WTC11 (cell line): ENCODE data around the gene NDUFS7. TPM values are rescaled to one million over a fixed set of nuclear protein-coding genes. Genes with fewer than 3 reads are reported as not detected.

ENCODE experiments used
- ATAC-seq: fragments of 200-7000 bp; cut with Tn5 transposase; 2 replicates; pipeline ENCODE4 v1.10.0; 2021; ENCODE audit warnings: mild to moderate bottlenecking, moderate library complexity
- CTCF ChIA-PET: fragments of 300-600 bp; sonication (Branson Sonifier 250); formaldehyde crosslinking; loops from one replicate; lab custom pipeline; 2021; ENCODE audit warnings: antibody characterized with exemption; lab: Charles Lee
- POLR2A ChIA-PET: fragments of 350-600 bp; sonication (Branson Sonifier 250); formaldehyde crosslinking; loops from one replicate; lab custom pipeline; 2021; ENCODE audit warnings: antibody characterized with exemption; lab: Charles Lee
- DNase-seq: peaks from one replicate; pipeline ENCODE4 v3.0.0; 2021; ENCODE audit warnings: low spot score
- H3K27ac Mint-ChIP-seq: 2 replicates; pipeline ENCODE4 v1.8.0; 2021; ENCODE audit warnings: mixed read lengths
- H3K27me3 Mint-ChIP-seq: 2 replicates; pipeline ENCODE4 v1.8.0; 2021; ENCODE audit warnings: low read depth, mild to moderate bottlenecking, moderate library complexity, mixed read lengths
- H3K36me3 Mint-ChIP-seq: 2 replicates; pipeline ENCODE4 v1.8.0; 2021; ENCODE audit warnings: mixed read lengths
- H3K4me1 Mint-ChIP-seq: 2 replicates; pipeline ENCODE4 v1.8.0; 2022; ENCODE audit warnings: mixed read lengths
- H3K4me3 Mint-ChIP-seq: 2 replicates; pipeline ENCODE4 v1.8.0; 2021; ENCODE audit warnings: mild to moderate bottlenecking, moderate library complexity, mixed read lengths
- H3K9me3 Mint-ChIP-seq: 2 replicates; pipeline ENCODE4 v1.8.0; 2021; ENCODE audit warnings: mixed read lengths
- CREB1 ChIP-seq: sonication (generic); formaldehyde crosslinking; IDR thresholded peaks from 2 replicates; pipeline ENCODE4 v1.8.0; 2023; ENCODE audit warnings: mild to moderate bottlenecking, missing genetic modification reagents
- EMX1 ChIP-seq: fragments of 250-450 bp; sonication (Bioruptor Pico); IDR thresholded peaks from 2 replicates; pipeline ENCODE4 v1.8.0; 2021; ENCODE audit warnings: mild to moderate bottlenecking
- ESRRA ChIP-seq: sonication (generic); formaldehyde crosslinking; IDR thresholded peaks from 2 replicates; pipeline ENCODE4 v1.8.1; 2022; ENCODE audit warnings: mild to moderate bottlenecking, missing genetic modification reagents, borderline replicate concordance
- GTF2I ChIP-seq: fragments of 250-450 bp; sonication (Bioruptor Pico); conservative IDR thresholded peaks from 2 replicates; pipeline ENCODE4 v1.4.0; 2021; ENCODE audit warnings: mild to moderate bottlenecking
- NFATC4 ChIP-seq: fragments of 250-450 bp; sonication (Bioruptor Pico); IDR thresholded peaks from 2 replicates; pipeline ENCODE4 v1.9.0; 2021; ENCODE audit warnings: mild to moderate bottlenecking
- OVOL2 ChIP-seq: fragments of 250-450 bp; sonication (Bioruptor Pico); IDR thresholded peaks from 2 replicates; pipeline ENCODE4 v1.9.0; 2021; ENCODE audit warnings: mild to moderate bottlenecking, borderline replicate concordance
- PRRX2 ChIP-seq: fragments of 250-450 bp; sonication (Bioruptor Pico); IDR thresholded peaks from 2 replicates; pipeline ENCODE4 v1.8.0; 2021; ENCODE audit warnings: mild to moderate bottlenecking
- SP1 ChIP-seq: sonication (generic); formaldehyde crosslinking; conservative IDR thresholded peaks from 2 replicates; pipeline ENCODE4 v1.8.1; 2022; ENCODE audit warnings: missing genetic modification reagents
- ZBTB21 ChIP-seq: sonication (generic); formaldehyde crosslinking; IDR thresholded peaks from 2 replicates; pipeline ENCODE4 v1.8.1; 2023; ENCODE audit warnings: mild to moderate bottlenecking, missing genetic modification reagents, borderline replicate concordance
- total RNA-seq: library from RNA; stranded (reverse); gene quantifications from 3 replicates; pipeline ENCODE4 v1.2.3, GENCODE V29; 2021
- TF ChIP-seq, protein P1 (sequence below): sonication (generic); formaldehyde crosslinking; IDR thresholded peaks from 2 replicates; pipeline ENCODE4 v1.8.1; 2022; ENCODE audit warnings: mild to moderate bottlenecking, moderate library complexity, missing genetic modification reagents
- TF ChIP-seq, protein P2 (sequence below): sonication (generic); formaldehyde crosslinking; IDR thresholded peaks from 2 replicates; pipeline ENCODE4 v1.8.0; 2022; ENCODE audit warnings: mild to moderate bottlenecking, missing genetic modification reagents
- TF ChIP-seq, protein P3 (sequence below): fragments of 250-450 bp; sonication (Bioruptor Pico); conservative IDR thresholded peaks from 2 replicates; pipeline ENCODE4 v1.9.0; 2021; ENCODE audit warnings: mild to moderate bottlenecking

NDUFS7 gene
- total RNA-seq, 1 experiment from 2014 or later: 136 TPM

DNA sequence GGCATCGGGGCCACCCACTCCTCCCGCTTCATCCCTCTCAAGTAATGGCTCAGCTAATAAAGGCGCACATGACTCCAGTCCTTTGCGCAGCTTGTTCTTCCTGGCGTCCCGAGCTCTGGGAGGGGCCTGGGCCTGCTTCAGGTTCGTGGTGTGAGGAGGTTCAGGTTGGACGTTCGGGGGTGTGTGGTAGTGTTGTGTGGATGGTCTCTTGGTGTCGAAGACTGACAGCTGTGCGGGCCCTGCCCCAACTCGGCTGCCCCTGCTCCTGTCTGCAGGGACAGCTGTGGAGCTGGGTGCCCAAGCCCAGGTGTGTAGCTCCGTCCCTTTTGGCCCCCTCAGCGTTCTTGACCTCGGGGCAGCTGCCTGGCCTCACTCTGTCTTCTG is 56.7 kb downstream of the NDUFS7 start (continued):
- TF ChIP-seq, protein P1, sequence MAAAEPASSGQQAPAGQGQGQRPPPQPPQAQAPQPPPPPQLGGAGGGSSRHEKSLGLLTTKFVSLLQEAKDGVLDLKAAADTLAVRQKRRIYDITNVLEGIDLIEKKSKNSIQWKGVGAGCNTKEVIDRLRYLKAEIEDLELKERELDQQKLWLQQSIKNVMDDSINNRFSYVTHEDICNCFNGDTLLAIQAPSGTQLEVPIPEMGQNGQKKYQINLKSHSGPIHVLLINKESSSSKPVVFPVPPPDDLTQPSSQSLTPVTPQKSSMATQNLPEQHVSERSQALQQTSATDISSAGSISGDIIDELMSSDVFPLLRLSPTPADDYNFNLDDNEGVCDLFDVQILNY (CRISPR knock-in tag): no peak
- TF ChIP-seq GTF2I (CRISPR knock-in tag) (no peak), ZBTB21 (no peak), ESRRA (no peak)
- TF ChIP-seq, protein P2, sequence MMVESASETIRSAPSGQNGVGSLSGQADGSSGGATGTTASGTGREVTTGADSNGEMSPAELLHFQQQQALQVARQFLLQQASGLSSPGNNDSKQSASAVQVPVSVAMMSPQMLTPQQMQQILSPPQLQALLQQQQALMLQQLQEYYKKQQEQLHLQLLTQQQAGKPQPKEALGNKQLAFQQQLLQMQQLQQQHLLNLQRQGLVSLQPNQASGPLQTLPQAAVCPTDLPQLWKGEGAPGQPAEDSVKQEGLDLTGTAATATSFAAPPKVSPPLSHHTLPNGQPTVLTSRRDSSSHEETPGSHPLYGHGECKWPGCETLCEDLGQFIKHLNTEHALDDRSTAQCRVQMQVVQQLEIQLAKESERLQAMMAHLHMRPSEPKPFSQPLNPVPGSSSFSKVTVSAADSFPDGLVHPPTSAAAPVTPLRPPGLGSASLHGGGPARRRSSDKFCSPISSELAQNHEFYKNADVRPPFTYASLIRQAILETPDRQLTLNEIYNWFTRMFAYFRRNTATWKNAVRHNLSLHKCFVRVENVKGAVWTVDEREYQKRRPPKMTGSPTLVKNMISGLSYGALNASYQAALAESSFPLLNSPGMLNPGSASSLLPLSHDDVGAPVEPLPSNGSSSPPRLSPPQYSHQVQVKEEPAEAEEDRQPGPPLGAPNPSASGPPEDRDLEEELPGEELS (CRISPR knock-in tag): no peak

DNA sequence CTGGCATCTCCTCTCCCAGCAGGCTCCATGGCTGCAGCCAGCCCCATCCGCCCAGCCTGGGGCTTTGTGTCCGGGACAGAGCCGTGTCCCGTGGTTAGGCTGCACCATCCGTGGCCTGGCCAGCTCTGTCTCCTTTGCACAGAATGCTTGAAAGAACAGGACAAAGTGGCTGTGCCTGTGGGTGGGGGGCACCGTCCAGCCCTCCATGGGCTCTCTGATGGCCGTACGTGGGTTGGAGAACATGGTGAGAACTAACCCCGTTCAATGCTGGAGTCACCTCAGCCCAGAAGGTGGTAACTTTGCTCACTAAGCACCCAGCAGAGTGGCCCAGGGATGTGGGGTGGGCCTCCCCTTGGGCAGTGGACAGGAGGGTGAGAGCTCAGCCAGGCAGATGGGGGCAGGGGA is 57.3 kb downstream of the NDUFS7 start:
- peak overlapping the region; percentile 97 for H3K4me3 Mint-ChIP-seq
- TF ChIP-seq OVOL2 (no peak), CREB1 (CRISPR knock-in tag) (0 out of 2 replicates have a peak, but pooled peaks have one; percentile 36)
- peaks cover 3% of the 10 kb centered on the region; the same call in 1 of the 2 replicates for H3K27me3 Mint-ChIP-seq
- peaks cover 24% of the 10 kb centered on the region for H3K4me1 Mint-ChIP-seq
- POLR2A ChIA-PET: interaction anchor here (0.7 to 1.2 kb wide), 2 partner anchors 14 to 174 kb away, joined by 4 to 9 read pairs; no protein-coding TSS in a partner anchor
- CTCF ChIA-PET: interaction anchor here (0.7 to 5.0 kb wide), 4 partner anchors 16 to 413 kb away, joined by 3 to 56 read pairs (median 4); no protein-coding TSS in a partner anchor
- H3K36me3 Mint-ChIP-seq: peaks cover 39% of the 10 kb centered on the region
- no peak for ATAC-seq
- DNase-seq: no peak
- H3K27ac Mint-ChIP-seq: peak overlapping the region; percentile 93
- no peaks in the 10 kb centered on the region for H3K9me3 Mint-ChIP-seq

DNA sequence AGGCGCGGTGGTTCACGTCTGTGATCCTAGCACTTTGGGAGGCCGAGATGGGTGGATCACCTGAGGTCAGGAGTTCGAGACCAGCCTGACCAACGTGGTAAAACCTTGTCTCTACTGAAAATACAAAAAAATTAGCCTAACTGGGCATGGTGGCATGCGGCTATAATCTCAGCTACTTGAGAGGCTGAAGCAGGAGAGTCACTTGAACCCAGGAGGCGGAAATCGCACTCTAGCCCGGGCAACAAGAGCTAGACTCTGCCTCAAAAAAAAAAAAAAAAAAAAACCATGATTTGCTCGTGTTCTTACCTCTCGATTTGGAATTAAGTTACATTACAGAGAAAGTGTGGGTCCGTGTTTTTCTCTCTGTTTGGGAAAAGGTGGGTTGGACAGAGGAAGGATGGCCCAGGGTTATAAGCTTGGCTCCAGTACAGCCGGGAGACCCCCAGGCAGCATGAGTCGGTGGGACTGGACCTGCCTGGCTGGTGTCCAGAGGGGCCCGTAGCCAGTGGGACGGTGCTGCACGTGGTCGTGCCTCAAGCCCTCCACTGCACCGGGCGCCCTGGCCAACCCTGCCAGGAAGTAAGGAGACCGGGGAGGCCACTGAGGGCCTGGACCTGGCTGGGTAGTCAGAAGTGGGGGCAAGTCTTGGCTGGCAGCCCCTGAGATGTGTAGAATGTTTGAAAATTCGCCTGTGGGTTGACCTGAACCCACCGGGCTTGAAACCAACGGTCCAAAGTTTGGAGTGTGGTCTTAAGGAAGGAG is 58.2 kb downstream of the NDUFS7 start:
- DNase-seq (no peak), ATAC-seq (no peak)
- H3K9me3 Mint-ChIP-seq: no peaks in the 10 kb centered on the region
- peaks cover 39% of the 10 kb centered on the region for H3K36me3 Mint-ChIP-seq
- TF ChIP-seq EMX1 (CRISPR knock-in tag) (peak; percentile 46; the same call in 1 of the 2 replicates), OVOL2 (no peak), ESRRA (no peak), PRRX2 (CRISPR knock-in tag) (peak; percentile 38; the same call in 1 of the 2 replicates), NFATC4 (CRISPR knock-in tag) (0 out of 2 replicates have a peak, but pooled peaks have one; percentile 27), SP1 (CRISPR knock-in tag) (no peak)
- TF ChIP-seq, protein P3, sequence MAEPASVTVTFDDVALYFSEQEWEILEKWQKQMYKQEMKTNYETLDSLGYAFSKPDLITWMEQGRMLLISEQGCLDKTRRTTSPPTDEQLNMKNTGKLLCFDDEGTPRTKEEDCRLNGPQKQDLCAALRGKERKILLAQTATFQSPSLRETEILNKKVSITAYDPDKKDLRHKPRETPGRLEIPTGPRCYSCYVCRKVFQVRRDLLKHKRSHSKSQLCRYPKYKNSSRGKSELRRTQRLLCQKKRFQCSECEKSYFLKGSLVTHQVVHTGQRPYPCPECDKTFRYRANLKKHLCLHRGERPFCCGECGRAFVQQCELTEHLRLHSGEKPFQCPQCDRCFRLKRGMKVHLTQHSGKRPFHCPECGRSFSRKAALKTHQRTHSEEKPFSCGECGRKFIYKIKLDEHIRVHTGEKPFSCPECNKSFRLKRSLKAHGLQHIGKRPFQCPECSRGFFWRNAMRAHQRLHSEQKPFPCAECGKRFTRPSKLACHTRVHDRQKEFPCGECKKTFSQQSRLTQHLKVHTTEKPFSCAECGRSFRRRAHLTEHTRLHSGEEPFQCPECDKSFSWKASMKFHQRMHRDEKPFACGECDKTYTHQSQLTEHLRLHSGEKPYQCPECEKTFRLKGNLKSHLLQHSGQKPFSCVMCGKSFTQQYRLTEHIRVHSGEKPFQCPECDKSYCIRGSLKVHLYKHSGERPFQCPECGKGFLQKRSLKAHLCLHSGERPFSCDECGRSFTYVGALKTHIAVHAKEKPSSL (CRISPR knock-in tag): peak; percentile 59; the same call in 1 of the 2 replicates
- ChIA-PET POLR2A (interaction anchor here (0.7 kb wide), 1 partner anchor 15 kb away, joined by 9 read pairs; no protein-coding TSS in a partner anchor), CTCF (interaction anchor here (0.6 to 5.0 kb wide), 4 partner anchors 16 to 413 kb away, joined by 3 to 56 read pairs (median 4); no protein-coding TSS in a partner anchor)
- H3K27ac Mint-ChIP-seq: peak overlapping the region; percentile 23
- H3K4me3 Mint-ChIP-seq: peak overlapping the region; percentile 45
- peaks cover 7% of the 10 kb centered on the region for H3K27me3 Mint-ChIP-seq
- H3K4me1 Mint-ChIP-seq: peaks cover 24% of the 10 kb centered on the region

Other genes starting within 250 kb of the NDUFS7 start
- gene SBNO2, start 209.6 kb upstream of the NDUFS7 start, total RNA-seq: 40.7 to 57.3 TPM (median 48.0 TPM) in 3 replicates
- 106 to 112 TPM (median 106 TPM) in 3 replicates for gene STK11, start 178.1 kb upstream of the NDUFS7 start, total RNA-seq
- 21.9 to 23.6 TPM (median 23.4 TPM) in 3 replicates for gene CBARP, start 145.9 kb upstream of the NDUFS7 start, total RNA-seq
- gene ATP5F1D, start 142.2 kb upstream of the NDUFS7 start, total RNA-seq: 262 to 277 TPM (median 270 TPM) in 3 replicates
- gene MIDN, start 135.3 kb upstream of the NDUFS7 start, total RNA-seq: 189 to 190 TPM (median 189 TPM) in 3 replicates
- 256 to 298 TPM (median 256 TPM) in 3 replicates for gene CIRBP, start 114.6 kb upstream of the NDUFS7 start, total RNA-seq
- gene FAM174C, start 108.4 kb upstream of the NDUFS7 start, total RNA-seq: 59.4 to 65.9 TPM (median 65.7 TPM) in 3 replicates
- 11.4 to 14.2 TPM (median 12.6 TPM) in 3 replicates for gene EFNA2, start 98.0 kb upstream of the NDUFS7 start, total RNA-seq
- gene GAMT, start 17.6 kb downstream of the NDUFS7 start, total RNA-seq: 27.7 to 33.6 TPM (median 28.9 TPM) in 3 replicates
- 338 to 360 TPM (median 339 TPM) in 3 replicates for gene DAZAP1, start 23.7 kb downstream of the NDUFS7 start, total RNA-seq
- gene RPS15, start 54.5 kb downstream of the NDUFS7 start, total RNA-seq: 1,932 to 2,169 TPM (median 2,158 TPM) in 3 replicates
- 1.0 to 1.4 TPM (median 1.1 TPM) in 3 replicates for gene APC2, start 66.2 kb downstream of the NDUFS7 start, total RNA-seq
- gene C19orf25, start 95.3 kb downstream of the NDUFS7 start, total RNA-seq: 56.5 to 65.7 TPM (median 60.4 TPM) in 3 replicates
- 18.6 to 22.4 TPM (median 21.5 TPM) in 3 replicates for gene PCSK4, start 106.4 kb downstream of the NDUFS7 start, total RNA-seq
- gene REEP6, start 107.3 kb downstream of the NDUFS7 start, total RNA-seq: 17.0 to 19.5 TPM (median 19.1 TPM) in 3 replicates
- 0.55 to 1.9 TPM (median 1.5 TPM) in 3 replicates for gene ADAMTSL5, start 129.1 kb downstream of the NDUFS7 start, total RNA-seq
- gene PLK5, start 140.2 kb downstream of the NDUFS7 start, total RNA-seq: 0.60 to 1.4 TPM (median 0.62 TPM) in 3 replicates
- 69.5 to 80.5 TPM (median 78.2 TPM) in 3 replicates for gene MEX3D, start 184.4 kb downstream of the NDUFS7 start, total RNA-seq
- 90.2 to 94.8 TPM (median 93.2 TPM) in 3 replicates for gene MBD3, start 209.0 kb downstream of the NDUFS7 start, total RNA-seq
- gene UQCR11, start 221.6 kb downstream of the NDUFS7 start, total RNA-seq: 195 to 198 TPM (median 196 TPM) in 3 replicates